Stomach (tissue), 4 donors: Measurements from ENCODE around the gene WWOX.

Experiments
- CTCF ChIP-seq, 7 experiments: fragments of 450-650 bp in 4 of 7; fragments of 200-600 bp in 3 of 7; sonication (generic) in 3 of 7; IDR thresholded peaks; one replicate each; pipeline ENCODE4 v1.5.1; 2016 to 2019; ENCODE audit warnings: antibody characterized with exemption in 7 of 7, control low read depth in 2 of 7, mild to moderate bottlenecking in 1 of 7
- POLR2A ChIP-seq, 4 donors: fragments of 450-650 bp; IDR thresholded peaks; one replicate each; pipeline ENCODE4 v1.6.1; 2016; ENCODE audit warnings: antibody characterized with exemption in 4 of 4, control low read depth in 2 of 4, mild to moderate bottlenecking in 1 of 4, moderate library complexity in 1 of 4
- POLR2AphosphoS5 ChIP-seq, 3 donors: sonication (generic); formaldehyde crosslinking; IDR thresholded peaks; one replicate each; pipeline ENCODE4 v1.6.1; 2016; ENCODE audit warnings: antibody characterized with exemption in 3 of 3

- TF ChIP-seq POLR2A (IDR thresholded peaks at IDR 0.05) (no peak), CTCF (IDR thresholded peaks at IDR 0.05) (no peak), POLR2AphosphoS5 (IDR thresholded peaks at IDR 0.05) (no peak)
These were observed 314.2 kb downstream of the WWOX start for GRCh38 chr16:78413651-78414050.
